Measurements from ENCODE around the gene CBX2.

CBX2 gene

DNA sequence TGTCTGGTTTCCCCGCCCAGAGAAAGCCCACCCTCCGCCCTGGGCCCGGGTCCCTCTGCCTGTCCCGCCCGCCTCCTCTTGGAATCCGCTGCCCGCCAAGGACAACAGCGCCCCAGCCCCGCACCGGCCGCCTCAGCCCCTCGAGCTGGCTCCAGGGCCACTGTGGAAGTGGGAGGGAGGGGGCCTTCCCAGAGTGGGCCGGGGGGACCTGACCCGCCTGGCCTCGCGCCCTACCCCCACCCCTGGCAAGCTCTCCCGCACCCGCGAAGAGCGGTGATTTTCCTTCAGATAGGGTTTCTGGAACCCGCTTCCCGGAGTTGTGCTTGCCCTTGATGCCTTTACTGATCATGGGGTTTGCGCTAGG, 21.2 kb downstream of the CBX2 start:
- ChIA-PET POLR2A (no interaction called here), CTCF (interaction anchor here (1.1 to 1.8 kb wide), 2 partner anchors 18 to 42 kb away, joined by 3 to 4 read pairs; no protein-coding TSS in a partner anchor)
- DNase-seq (ENCODE audit: extremely low spot score): no peak
- TF ChIP-seq, protein P1, sequence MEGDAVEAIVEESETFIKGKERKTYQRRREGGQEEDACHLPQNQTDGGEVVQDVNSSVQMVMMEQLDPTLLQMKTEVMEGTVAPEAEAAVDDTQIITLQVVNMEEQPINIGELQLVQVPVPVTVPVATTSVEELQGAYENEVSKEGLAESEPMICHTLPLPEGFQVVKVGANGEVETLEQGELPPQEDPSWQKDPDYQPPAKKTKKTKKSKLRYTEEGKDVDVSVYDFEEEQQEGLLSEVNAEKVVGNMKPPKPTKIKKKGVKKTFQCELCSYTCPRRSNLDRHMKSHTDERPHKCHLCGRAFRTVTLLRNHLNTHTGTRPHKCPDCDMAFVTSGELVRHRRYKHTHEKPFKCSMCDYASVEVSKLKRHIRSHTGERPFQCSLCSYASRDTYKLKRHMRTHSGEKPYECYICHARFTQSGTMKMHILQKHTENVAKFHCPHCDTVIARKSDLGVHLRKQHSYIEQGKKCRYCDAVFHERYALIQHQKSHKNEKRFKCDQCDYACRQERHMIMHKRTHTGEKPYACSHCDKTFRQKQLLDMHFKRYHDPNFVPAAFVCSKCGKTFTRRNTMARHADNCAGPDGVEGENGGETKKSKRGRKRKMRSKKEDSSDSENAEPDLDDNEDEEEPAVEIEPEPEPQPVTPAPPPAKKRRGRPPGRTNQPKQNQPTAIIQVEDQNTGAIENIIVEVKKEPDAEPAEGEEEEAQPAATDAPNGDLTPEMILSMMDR (IDR thresholded peaks at IDR 0.05; ENCODE audit: control extremely low read depth, extremely low read depth, low read depth, missing control alignments): no peak

DNA sequence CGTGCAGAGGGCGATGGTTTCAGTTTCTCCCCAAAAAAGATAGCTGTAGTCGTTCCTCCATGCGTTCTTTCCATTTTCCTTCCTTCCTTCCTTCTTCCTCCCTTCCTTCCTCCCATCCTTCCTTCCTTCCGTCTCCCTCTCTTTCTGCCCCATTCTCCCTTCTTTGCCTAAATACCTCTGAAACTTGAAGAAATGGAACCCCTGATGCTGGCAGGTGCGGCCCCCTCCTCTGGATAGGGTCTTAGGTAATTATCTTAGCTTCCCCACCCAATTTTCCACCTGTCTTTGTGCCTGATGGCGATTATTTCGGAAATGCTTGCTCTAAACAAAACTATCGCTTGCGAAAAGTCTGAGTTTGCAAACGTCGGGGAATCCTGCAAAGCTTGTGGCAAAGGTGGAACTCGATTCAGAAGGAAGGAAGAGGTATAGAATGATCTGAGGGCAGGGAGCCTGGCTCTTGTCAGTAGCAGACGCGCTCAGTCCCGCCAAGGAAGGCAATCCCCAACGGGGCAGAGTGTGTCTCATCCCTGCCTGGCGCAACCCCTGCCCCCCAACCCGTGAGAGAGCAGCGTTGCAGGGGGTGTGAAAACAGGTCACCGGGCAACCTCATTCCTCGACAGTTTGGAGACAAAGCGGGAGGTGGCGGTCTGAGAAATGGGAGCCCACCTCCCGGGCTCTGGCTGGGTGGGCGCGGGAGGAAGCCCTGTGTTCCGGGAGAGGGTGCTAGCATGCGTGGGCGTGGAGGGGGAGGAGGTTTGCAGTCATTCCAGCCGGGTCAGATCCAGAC, 21.8 kb downstream of the CBX2 start:
- CTCF ChIA-PET: interaction anchor here (1.1 to 1.8 kb wide), 2 partner anchors 18 to 42 kb away, joined by 3 to 4 read pairs; no protein-coding TSS in a partner anchor
- TF ChIP-seq, protein P1 (IDR thresholded peaks at IDR 0.05; ENCODE audit: control extremely low read depth, extremely low read depth, low read depth, missing control alignments): no peak
- no peak for DNase-seq (ENCODE audit: extremely low spot score)
- POLR2A ChIA-PET: no interaction called here

DNA sequence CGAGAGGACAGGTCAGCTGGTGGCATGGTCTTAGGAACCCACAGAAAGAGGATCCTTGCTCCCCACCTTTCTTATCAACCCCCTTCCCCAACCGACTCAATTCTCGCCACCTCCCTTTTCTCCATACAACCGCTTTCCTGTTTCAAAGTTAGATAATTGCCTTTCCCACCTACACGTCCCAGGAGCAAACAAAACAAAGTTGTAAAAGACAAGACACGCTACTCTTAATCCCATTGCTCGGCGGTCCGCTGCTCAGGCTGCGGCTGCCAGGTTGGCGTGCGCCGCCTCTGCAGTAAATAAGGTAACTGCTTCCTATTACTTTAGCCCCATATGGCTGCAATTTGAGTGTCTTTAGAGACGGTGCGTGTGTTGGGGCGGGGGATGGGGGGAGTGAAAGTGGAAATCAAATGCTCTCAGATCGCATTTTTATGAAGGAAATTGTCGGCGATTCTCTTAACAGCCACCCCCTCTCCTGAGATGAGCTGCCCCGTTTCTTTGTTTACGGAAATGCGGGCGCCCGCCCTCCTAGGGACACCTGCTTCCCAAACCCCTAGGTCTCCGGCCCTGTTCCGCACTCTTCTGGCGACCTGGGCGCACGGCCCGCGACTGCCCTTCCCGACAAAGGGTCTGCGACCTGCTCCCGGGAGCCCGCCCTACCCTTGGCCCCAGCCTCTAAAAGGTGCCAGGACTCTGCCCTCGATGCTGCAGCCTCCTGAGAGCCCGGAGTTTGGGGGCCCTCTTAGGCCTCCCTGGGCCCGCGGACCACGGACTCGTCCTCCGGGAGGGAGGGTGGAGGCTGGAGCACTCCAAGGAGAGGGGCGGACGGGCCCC, 22.6 kb downstream of the CBX2 start:
- ChIA-PET POLR2A (interaction anchor here (0.6 kb wide), 1 partner anchor 126 kb away, joined by 3 read pairs; no protein-coding TSS in a partner anchor), CTCF (interaction anchor here (1.0 to 2.3 kb wide), 5 partner anchors 11 to 208 kb away, joined by 3 to 13 read pairs (median 4); partner anchors contain the start of gene CBX4)
- TF ChIP-seq, protein P1 (IDR thresholded peaks at IDR 0.05; ENCODE audit: control extremely low read depth, extremely low read depth, low read depth, missing control alignments): no peak
- no peak for DNase-seq (ENCODE audit: extremely low spot score)

DNA sequence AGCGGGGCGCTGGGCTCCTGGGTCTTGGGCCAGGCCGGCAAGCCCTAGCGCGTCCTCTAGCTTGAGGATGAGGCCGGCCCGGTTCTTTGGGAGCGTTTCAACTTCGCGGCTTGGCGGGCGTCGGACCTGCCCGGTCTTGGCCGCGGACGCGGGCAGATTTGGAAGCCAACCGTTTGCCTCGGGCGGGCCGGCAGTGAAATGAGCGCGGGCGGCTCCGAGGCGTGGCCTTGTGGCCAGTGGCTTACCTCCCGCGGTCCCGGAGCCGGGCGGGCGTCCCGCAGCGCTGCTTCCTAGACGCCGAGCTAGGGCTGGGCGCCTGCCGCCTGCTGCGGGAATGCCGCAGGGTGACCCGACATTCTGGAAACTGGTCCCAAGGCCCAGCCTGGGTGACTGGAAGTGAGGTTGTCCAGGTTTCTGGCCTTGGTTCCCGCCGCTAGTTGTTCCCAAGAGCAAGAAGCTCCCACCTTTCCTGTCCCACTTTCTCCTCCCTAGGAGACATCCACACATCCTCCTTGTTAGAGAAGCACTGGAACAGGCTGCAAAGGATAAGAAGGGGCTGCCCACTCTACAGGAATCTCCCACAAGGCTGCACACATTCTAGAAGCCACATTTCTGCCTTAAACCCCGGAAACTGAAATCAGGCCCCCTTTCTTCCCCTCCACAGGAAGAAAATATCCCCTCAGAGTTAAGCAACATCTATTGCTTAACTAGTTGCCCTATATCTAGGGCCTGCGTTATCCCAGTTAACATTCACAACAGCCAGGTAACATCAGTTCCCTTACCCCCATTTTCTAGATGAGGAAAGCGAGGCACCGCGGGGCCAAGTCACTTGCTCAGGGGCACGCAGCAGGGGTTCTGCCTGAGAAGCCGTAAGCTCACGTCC, 23.4 kb downstream of the CBX2 start:
- POLR2A ChIA-PET: interaction anchor here (0.6 kb wide), 1 partner anchor 125 kb away, joined by 3 read pairs; no protein-coding TSS in a partner anchor
- DNase-seq (ENCODE audit: extremely low spot score): no peak
- TF ChIP-seq, protein P1 (IDR thresholded peaks at IDR 0.05; ENCODE audit: control extremely low read depth, extremely low read depth, low read depth, missing control alignments): no peak
- CTCF ChIA-PET: interaction anchor here (1.0 to 2.3 kb wide), 4 partner anchors 10 to 207 kb away, joined by 3 to 13 read pairs (median 4); partner anchors contain the start of gene CBX4

DNA sequence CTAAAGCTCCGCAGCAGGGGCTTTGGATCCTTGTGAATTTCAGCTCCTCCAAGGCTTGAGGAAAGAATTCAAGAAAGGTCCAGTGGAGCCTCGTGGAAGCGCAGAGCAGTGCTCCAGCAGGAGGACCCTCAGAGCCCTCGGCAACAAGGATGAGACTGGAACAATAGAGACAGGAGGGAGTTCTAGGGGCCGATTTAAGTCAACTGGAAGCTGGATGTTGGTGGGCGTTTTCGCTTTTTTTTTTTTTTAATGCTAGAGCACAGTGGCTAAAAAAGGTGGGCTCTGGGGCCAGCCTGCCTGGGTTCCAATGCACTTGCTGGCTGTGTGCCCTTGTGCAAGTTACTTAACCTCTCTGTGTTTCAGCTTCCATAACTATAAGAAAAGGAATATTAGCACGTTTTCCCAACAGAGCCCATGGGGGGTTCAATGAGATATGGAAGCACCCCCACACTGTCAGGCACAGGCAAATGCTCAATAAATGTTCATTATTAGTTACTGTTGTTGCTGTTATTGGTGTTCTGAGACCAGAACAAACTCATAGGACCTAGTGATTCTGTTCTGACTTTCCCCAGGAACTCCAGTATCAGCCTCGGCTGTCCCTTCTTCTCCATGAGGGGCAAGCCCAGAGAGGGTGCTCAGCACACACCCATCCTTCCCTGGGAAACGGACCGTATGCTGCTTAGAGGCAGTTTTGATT, 24.2 kb downstream of the CBX2 start:
- TF ChIP-seq, protein P1 (IDR thresholded peaks at IDR 0.05; ENCODE audit: control extremely low read depth, extremely low read depth, low read depth, missing control alignments): no peak
- ChIA-PET CTCF (interaction anchor here (1.4 to 2.3 kb wide), 2 partner anchors 9 to 206 kb away, joined by 3 to 13 read pairs; no protein-coding TSS in a partner anchor), POLR2A (no interaction called here)
- no peak for DNase-seq (ENCODE audit: extremely low spot score)

All from GM10248 (cell line).